ENCODE results near the gene CD37.

- TF ChIP-seq, protein P1, sequence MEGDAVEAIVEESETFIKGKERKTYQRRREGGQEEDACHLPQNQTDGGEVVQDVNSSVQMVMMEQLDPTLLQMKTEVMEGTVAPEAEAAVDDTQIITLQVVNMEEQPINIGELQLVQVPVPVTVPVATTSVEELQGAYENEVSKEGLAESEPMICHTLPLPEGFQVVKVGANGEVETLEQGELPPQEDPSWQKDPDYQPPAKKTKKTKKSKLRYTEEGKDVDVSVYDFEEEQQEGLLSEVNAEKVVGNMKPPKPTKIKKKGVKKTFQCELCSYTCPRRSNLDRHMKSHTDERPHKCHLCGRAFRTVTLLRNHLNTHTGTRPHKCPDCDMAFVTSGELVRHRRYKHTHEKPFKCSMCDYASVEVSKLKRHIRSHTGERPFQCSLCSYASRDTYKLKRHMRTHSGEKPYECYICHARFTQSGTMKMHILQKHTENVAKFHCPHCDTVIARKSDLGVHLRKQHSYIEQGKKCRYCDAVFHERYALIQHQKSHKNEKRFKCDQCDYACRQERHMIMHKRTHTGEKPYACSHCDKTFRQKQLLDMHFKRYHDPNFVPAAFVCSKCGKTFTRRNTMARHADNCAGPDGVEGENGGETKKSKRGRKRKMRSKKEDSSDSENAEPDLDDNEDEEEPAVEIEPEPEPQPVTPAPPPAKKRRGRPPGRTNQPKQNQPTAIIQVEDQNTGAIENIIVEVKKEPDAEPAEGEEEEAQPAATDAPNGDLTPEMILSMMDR (conservative IDR thresholded peaks at IDR 0.05 in 1 of 2, IDR thresholded peaks at IDR 0.05 in 1 of 2; ENCODE audit: low read depth in 1 of 2, low read length in 2 of 2) = no peak
- no peak for TF ChIP-seq EZH2 (IDR thresholded peaks at IDR 0.05; ENCODE audit: low read length, missing control alignments)
Observed at GRCh38 chr19:49337267-49338022, 2.2 kb downstream of the CD37 start.
